ENCODE measurements around the gene GPR179. TPM values are rescaled to one million over a fixed set of nuclear protein-coding genes. Genes with fewer than 3 reads are reported as not detected.

Gene GPR179
- total and polyA plus RNA-seq, 8 donors, result 0.05 to 0.61 (median 0.17) TPM; not detected in 1

GRCh38 chr17:38329284-38329683 lies 14.5 kb downstream of the GPR179 start:
- no peak overlapping the region for H3K27ac ChIP-seq
- H3K4me3 ChIP-seq, result no peak overlapping the region
- ATAC-seq, result no peak
- no peak for DNase-seq
- WGBS, 2 donors, result 65 to 70% methylated on average over 7 of the region's 7 CpGs
- no peaks in the 10 kb centered on the region for H3K9me3 ChIP-seq
- no peaks in the 10 kb centered on the region for H3K27me3 ChIP-seq
- FAIRE-seq, result no peak
- no peaks in the 10 kb centered on the region for H3K36me3 ChIP-seq
- intact Hi-C loops (cut with DNase I), result no loop called here
- H3K4me1 ChIP-seq, result no peaks in the 10 kb centered on the region
- TF ChIP-seq CTCF (IDR thresholded peaks at IDR 0.05), result no peak

GRCh38 chr17:38328620-38329019 lies 15.1 kb downstream of the GPR179 start:
- no peak for ATAC-seq
- WGBS, 2 donors, result 46 to 66% methylated on average over 7 of the region's 7 CpGs
- TF ChIP-seq CTCF (IDR thresholded peaks at IDR 0.05), result no peak
- DNase-seq, result no peak
- FAIRE-seq, result no peak
- H3K27me3 ChIP-seq, result no peaks in the 10 kb centered on the region
- no peaks in the 10 kb centered on the region for H3K4me1 ChIP-seq
- no peaks in the 10 kb centered on the region for H3K9me3 ChIP-seq
- H3K4me3 ChIP-seq, result no peak overlapping the region
- no peaks in the 10 kb centered on the region for H3K36me3 ChIP-seq
- intact Hi-C loops (cut with DNase I), result no loop called here
- H3K27ac ChIP-seq, result no peak overlapping the region

GRCh38 chr17:38327936-38328335 lies 15.8 kb downstream of the GPR179 start:
- Histone ChIP-seq H3K36me3 (no peaks in the 10 kb centered on the region), H3K27me3 (no peaks in the 10 kb centered on the region), H3K4me1 (no peaks in the 10 kb centered on the region), H3K4me3 (no peak overlapping the region), H3K27ac (no peak overlapping the region), H3K9me3 (no peaks in the 10 kb centered on the region)
- intact Hi-C loops (cut with DNase I), result no loop called here
- TF ChIP-seq CTCF (IDR thresholded peaks at IDR 0.05), result no peak
- DNase-seq, result no peak
- WGBS, 2 donors, result 33 to 40% methylated on average over 1 of the region's 1 CpG
- FAIRE-seq, result no peak
- ATAC-seq, result no peak

GRCh38 chr17:38326996-38327792 lies 16.6 kb downstream of the GPR179 start:
- no peak for TF ChIP-seq CTCF (IDR thresholded peaks at IDR 0.05)
- FAIRE-seq, result no peak
- DNase-seq, result no peak
- no peaks in the 10 kb centered on the region for H3K36me3 ChIP-seq
- no peak overlapping the region for H3K4me3 ChIP-seq
- intact Hi-C loops (cut with DNase I), result no loop called here
- ATAC-seq, result peak in 2 of 4 donors; percentile 56 to 70
- no peaks in the 10 kb centered on the region for H3K27me3 ChIP-seq
- H3K4me1 ChIP-seq, result no peaks in the 10 kb centered on the region
- no peak overlapping the region for H3K27ac ChIP-seq
- H3K9me3 ChIP-seq, result no peaks in the 10 kb centered on the region
- 56 to 70% methylated on average over 8 of the region's 8 CpGs for WGBS, 2 donors

- Histone ChIP-seq H3K27me3 (no peaks in the 10 kb centered on the region), H3K27ac (no peak overlapping the region), H3K9me3 (no peaks in the 10 kb centered on the region), H3K4me1 (no peaks in the 10 kb centered on the region), H3K36me3 (peaks cover 0 to 11% (median 0%) of the 10 kb centered on the region in 3 donors), H3K4me3 (no peak overlapping the region)
- DNase-seq (no peak), FAIRE-seq (no peak), ATAC-seq (peak in 1 of 4 donors; percentile 33)
- TF ChIP-seq CTCF (IDR thresholded peaks at IDR 0.05), result no peak
- intact Hi-C loops (cut with DNase I), result no loop called here
- WGBS, 2 donors, result 56 to 68% methylated on average over 5 of the region's 5 CpGs
Observed at GRCh38 chr17:38325221-38325851, 18.4 kb downstream of the GPR179 start.
